ENCODE data around the gene TMEM203.

DNA sequence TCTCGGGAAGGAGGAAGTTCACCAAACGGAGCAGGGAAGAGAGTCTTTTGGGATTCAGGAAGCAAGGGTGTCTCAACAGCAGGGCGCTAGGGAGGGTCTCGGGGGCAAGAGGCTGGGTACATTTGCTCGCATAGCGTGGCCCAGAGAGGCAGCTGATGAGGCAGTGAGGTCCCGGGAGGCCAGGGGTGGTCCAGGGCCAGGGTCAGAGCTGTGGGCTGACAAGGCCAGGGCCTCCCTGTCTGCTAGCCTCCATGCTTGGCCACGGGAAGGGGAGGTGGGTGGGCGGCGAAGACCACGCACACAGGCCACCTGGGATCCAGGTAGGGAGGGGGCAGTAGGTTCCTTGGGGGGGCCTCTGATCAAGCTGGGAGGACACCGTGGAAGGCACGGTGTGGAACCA, 6.1 kb upstream of the TMEM203 start:
- TF ChIP-seq, protein P1, sequence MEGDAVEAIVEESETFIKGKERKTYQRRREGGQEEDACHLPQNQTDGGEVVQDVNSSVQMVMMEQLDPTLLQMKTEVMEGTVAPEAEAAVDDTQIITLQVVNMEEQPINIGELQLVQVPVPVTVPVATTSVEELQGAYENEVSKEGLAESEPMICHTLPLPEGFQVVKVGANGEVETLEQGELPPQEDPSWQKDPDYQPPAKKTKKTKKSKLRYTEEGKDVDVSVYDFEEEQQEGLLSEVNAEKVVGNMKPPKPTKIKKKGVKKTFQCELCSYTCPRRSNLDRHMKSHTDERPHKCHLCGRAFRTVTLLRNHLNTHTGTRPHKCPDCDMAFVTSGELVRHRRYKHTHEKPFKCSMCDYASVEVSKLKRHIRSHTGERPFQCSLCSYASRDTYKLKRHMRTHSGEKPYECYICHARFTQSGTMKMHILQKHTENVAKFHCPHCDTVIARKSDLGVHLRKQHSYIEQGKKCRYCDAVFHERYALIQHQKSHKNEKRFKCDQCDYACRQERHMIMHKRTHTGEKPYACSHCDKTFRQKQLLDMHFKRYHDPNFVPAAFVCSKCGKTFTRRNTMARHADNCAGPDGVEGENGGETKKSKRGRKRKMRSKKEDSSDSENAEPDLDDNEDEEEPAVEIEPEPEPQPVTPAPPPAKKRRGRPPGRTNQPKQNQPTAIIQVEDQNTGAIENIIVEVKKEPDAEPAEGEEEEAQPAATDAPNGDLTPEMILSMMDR (conservative IDR thresholded peaks at IDR 0.05; ENCODE audit: low read depth, low read length): no peak
- TF ChIP-seq RFX5 (IDR thresholded peaks at IDR 0.05; ENCODE audit: low read depth, low read length): no peak
- TF ChIP-seq BHLHE40 (IDR thresholded peaks at IDR 0.05; ENCODE audit: low read depth, low read length): no peak

Measured in IMR-90 (cell line).